Urothelium cell line (cell line): ENCODE measurements around the gene QSOX2.
A peak's percentile ranks its signal among the peaks of the same experiment; 100 is the strongest.

ENCODE experiments used
- DNase-seq: peaks from one replicate; pipeline ENCODE4 v3.0.0; 2011; ENCODE audit warnings: low spot score, mixed read lengths
- FAIRE-seq: peaks from 2 replicates; lab custom pipeline; 2011; peaks lifted over from hg19 to GRCh38; lab: Jason Lieb, UNC

Gene QSOX2

GRCh38 chr9:136283291-136284235 is 38.0 kb upstream of the QSOX2 start:
- FAIRE-seq = no peak
- peak; percentile 85 for DNase-seq

DNA sequence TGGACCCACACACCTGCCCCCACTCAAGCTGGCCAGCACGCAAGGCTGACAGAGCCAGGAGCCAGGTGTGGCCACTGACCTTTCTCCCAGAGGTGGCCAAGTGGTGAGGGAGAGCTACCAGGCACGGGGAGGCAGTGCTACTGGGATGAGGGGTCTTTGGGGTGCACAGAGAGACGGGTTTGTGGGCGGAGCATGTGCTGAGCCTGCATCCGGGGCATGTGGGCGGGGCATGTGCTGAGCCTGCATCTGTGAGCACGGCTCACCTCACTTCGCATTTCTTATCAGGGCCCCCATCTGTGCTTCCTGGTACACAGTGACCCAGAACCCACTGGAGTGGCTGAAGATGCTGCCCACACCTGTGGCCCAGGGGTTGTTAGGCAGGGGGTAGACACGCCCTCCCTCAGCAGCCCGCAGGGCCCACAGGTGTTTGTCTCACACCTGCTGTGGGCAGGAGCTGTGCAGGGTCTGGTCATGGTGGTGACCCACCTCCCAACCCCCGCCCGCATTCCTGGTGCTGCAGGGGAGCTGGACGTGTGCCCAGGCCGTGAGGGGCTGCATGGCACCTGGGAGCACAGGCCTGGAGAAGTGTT is 36.8 kb upstream of the QSOX2 start:
- FAIRE-seq (no peak), DNase-seq (no peak)

DNA sequence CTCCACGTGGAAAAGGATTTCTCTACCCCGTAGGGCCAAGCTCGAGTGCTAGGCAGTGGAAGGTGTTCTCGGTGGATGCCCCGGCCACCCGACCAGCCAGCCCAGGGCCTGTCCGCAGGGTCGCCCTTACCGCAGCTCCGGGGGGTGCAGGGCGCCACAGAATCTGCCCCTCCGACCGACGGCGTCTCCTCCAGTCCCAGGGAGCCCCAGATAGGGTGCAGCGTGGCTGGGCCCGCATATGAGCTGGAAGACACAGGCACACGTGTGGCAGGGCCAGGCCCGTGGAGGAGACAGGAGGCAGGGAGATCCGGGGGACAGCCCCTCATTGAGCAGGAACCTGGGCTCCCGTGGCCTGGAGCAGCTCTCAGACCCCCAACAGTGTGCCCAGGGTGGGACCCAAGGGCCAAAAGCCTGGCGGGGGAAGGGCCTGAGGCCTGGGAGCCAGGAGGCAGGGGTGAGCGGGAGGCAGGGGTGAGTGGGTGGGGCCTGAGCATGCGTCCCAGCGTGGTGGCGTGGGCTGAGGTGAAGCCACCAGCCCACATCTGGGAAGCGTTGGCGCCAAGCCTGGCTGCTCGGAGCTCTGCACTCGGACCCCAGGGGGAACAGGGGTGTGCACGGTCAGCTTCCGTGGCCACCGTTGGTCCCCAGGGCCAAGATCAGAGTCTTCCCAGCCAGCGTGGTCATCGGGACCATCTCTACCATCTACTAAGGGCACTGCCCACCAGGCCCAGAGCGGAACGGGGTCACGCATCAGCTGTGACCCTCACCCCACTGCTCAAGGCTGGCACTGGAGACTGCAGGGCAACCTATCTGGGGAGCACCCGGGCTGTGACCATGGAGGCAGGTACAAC is 36.0 kb upstream of the QSOX2 start:
- DNase-seq (no peak), FAIRE-seq (no peak)

- no peak for FAIRE-seq
- DNase-seq = no peak
Observed at GRCh38 chr9:136280535-136281315, 35.1 kb upstream of the QSOX2 start.

DNA sequence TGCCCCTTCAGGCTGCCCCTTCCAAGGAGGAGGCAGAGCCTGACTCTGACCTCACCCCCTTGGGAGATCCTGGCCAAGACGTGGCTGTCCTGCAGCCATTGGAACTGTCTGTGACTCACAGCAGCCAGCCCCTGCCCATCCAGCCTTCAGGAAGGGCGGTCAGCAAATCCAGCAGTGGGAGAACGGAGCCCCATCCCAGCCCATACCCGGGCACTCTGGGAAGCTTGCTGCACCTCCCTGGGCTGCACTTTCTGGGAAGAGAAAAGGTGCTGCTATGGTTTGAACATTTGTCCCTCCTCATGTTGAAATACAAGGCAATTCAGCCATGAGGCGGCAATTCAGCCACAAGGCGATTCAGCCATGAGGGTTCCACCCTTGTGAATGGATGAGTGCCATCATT is 33.9 kb upstream of the QSOX2 start:
- FAIRE-seq = no peak
- no peak for DNase-seq

DNA sequence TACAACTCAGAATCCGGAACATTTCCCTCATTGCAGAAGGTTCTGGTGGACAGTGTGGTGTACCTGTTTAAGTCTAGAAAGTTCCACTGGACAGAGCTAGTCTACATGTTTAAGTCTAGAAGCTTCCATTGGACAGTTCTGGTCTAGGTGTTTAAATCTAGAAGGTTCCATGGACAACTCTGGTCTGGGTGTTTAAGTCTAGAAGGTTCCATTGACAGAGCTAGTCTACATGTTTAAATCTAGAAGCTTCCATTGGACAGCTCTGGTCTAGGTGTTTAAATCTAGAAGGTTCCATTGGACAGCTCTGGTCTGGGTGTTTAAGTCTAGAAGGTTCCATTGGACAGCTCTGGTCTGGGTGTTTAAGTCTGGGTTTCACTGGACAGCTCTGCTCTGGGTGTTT is 33.3 kb upstream of the QSOX2 start:
- FAIRE-seq = no peak

DNA sequence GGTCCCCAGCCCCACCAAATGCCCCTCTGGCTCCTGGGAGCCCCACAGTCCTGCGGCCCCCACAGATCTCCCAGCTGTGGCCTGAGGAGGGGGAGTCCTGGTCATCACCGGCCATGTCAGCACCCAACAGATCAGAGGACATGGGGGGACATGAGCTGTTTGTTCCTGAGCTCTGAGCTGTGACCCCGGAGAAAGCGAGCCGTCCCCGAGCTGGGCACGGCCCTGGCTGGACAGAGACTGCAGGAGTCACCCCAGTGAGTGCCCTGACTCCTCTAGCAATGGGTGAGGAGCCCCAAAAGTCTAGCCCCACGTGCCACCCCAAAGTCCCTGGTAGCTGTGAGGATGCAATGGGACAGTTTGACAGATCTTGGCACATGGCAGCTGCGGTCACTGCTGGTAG is 32.6 kb upstream of the QSOX2 start:
- no peak for DNase-seq

More for the DNA sequence above, 33.3 kb upstream of the QSOX2 start:
- DNase-seq = no peak

GRCh38 chr9:136277746-136278145 is 32.1 kb upstream of the QSOX2 start:
- FAIRE-seq (no peak), DNase-seq (no peak)

More for the DNA sequence above, 32.6 kb upstream of the QSOX2 start:
- no peak for FAIRE-seq

DNA sequence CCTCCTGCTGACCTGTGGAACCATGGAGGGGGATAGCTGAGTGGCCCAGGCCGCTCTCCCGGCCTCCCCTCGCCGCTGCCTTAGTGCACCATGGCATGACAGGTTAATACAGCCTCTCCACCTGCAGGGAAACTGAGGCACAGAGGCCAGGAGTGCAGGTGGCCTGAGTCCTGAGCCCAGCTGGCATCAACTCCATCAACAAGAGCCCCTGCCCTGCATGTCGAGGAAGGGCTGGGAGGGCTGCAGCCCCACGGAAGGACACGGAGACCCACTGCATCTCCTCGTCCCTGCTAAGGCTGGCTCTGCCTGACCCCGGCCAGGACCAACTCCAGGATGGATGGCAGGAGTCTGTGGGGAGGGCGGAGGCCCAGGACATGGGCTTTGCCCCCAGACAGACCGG is 31.1 kb upstream of the QSOX2 start:
- no peak for DNase-seq
- FAIRE-seq = no peak

GRCh38 chr9:136275655-136276429 is 30.2 kb upstream of the QSOX2 start:
- no peak for DNase-seq
- no peak for FAIRE-seq

GRCh38 chr9:136274786-136275654 is 29.4 kb upstream of the QSOX2 start:
- FAIRE-seq = no peak

GRCh38 chr9:136273921-136274785 is 28.5 kb upstream of the QSOX2 start:
- FAIRE-seq = no peak
- DNase-seq = no peak

More at GRCh38 chr9:136274786-136275654, 29.4 kb upstream of the QSOX2 start:
- no peak for DNase-seq

DNA sequence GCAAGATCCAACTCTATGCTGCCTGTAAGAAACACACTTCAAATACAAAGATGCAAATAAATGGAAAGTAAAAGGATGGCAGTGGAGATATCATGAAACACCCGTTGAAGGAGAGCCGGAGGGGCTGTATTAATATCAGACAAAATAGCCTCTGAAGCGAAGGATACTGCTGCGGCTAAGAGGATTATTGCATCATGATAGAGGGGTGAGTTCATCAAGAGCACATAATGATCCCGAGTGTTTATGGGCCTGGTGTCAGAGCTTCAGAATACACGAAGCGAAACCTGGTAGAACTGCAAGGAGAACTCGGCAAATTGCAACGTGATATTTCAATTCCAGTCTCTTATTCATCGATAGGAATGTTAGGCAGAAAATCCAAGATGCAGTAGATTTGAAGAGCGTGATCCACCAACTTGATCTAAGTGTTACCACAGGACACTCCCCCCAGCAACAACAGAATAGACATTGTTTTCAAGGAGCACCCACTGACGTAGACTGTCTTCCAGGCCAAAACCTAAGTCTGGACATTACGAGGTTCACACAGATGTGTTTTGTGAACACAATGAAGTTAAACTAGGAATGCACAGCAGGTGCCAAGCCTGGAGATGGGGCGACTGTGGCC is 27.7 kb upstream of the QSOX2 start:
- FAIRE-seq (no peak), DNase-seq (no peak)

GRCh38 chr9:136270173-136270705 is 24.6 kb upstream of the QSOX2 start:
- FAIRE-seq = no peak
- DNase-seq = no peak

DNA sequence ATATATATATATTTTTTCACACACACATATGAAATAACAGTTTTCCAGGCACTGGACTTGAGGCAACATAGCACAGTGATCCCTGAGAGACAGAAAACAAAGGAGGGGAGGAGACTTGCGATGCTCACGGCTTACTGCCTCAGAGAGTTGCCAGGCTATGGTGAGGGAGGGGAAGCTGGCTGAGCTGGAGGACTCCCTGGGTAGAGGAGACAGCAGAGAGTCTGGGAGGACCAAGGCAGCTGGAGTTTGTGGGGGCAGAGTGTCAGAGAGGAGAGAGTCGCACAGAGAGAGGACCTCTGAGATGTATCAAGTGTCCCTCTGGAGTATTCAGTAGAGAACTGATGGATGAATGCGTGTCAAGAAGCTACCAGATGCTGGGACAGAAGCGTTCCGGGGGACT is 23.1 kb upstream of the QSOX2 start:
- no peak for DNase-seq
- no peak for FAIRE-seq

DNA sequence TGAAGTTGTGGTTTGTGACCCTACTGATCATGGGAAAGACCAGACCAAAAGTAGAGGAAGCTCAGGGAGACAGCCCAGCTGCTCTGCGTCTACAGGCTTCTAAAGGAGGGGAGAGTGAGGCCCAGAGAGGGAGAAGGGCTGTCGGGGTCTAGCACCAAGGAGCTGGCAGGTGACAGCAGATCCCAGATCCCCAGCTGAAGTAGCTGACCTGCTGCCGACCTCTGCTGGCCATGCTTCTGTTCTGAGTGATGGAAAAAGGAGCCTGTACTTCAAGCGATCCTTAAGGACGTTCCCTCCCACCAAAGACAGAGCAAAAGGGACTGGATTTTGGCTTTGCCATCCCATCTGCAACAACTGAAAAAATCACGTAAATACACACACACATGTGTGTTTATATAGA is 22.7 kb upstream of the QSOX2 start:
- FAIRE-seq = no peak

More for the DNA sequence above, 22.7 kb upstream of the QSOX2 start:
- no peak for DNase-seq
